Adrenal gland (tissue), 5 donors: Measurements from ENCODE around the gene RPL28.

Experiments used
- CTCF ChIP-seq, 6 experiments: fragments of 450-650 bp in 4 of 6; fragments of 200-600 bp in 2 of 6; sonication (generic) in 1 of 6; IDR thresholded peaks; 1 replicate in 5 of 6; 2 replicates in 1 of 6; pipeline versions ENCODE4 v1.5.1 to v1.8.0; 2016 to 2021; ENCODE audit warnings: antibody characterized with exemption in 6 of 6, mild to moderate bottlenecking in 2 of 6, moderate library complexity in 1 of 6
- POLR2A ChIP-seq, 2 donors: fragments of 450-650 bp; IDR thresholded peaks; one replicate each; pipeline ENCODE4 v1.6.1; 2017; ENCODE audit warnings: antibody characterized with exemption in 2 of 2, mild to moderate bottlenecking in 2 of 2, moderate library complexity in 1 of 2
- donor health status: DM: no; HTN: no; CAD: no.

DNA sequence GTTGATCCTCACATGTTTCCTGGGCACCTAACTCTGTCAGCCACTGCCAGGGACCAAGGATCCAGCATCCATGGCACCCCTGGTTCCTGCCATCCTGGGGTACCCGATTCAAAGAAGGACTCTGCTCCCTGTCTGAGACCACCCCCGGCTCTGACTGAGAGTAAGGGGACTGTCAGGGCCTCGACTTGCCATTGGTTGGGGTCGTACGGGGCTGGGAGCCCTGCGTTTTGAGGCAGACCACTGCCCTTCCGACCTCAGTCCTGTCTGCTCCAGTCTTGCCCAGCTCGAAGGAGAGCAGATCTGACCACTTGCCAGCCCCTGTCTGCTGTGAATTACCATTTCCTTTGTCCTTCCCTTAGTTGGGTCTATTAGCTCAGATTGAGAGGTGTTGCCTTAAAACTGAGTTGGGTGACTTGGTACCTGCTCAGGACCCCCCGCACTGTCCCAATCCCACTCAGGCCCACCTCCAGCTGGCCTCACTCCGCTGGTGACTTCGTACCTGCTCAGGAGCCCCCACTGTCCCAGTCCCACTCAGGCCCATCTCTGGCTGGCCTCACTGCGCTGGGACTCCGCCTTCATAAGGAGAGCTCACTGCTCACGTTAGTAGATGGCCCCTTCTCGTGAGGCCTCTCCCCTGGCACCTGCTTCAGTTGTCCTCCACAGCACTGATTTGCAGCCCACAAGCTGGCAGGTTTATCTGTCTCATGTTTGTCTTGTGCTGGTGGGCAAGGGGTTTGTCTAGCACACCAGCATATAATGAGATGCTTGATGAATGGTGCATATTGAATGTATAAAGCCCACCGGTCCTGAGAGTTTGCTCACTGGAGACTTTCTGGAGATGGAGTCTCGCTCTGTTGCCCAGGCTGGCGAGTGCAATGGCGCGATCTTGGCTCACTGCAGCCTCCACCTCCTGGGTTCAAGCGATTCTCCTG is 3.9 kb downstream of the RPL28 start:
- no peak for TF ChIP-seq POLR2A (IDR thresholded peaks at IDR 0.05)
- TF ChIP-seq CTCF (IDR thresholded peaks at IDR 0.05), result no peak
